ES-I3 (cell line): ENCODE results near the gene TINAG.

Experiments used
- H3K36me3 ChIP-seq: 2 replicates; pipeline ENCODE4 v1.6.1; 2013; ENCODE audit warnings: mild to moderate bottlenecking, low read length, control low read depth, moderate library complexity; ENCODE audit not compliant: insufficient read depth
- H3K4me1 ChIP-seq: 2 replicates; pipeline ENCODE4 v1.6.1; 2013; ENCODE audit warnings: mild to moderate bottlenecking, control low read depth, low read length; ENCODE audit not compliant: insufficient read depth
- H3K9ac ChIP-seq: 2 replicates; pipeline ENCODE4 v1.6.1; 2013; ENCODE audit warnings: low read depth, mild to moderate bottlenecking, low read length, moderate library complexity
- H3K9me3 ChIP-seq: 2 replicates; pipeline ENCODE4 v1.6.1; 2013; ENCODE audit warnings: mild to moderate bottlenecking, low read length, moderate library complexity; ENCODE audit not compliant: control insufficient read depth, insufficient read depth

The TINAG gene

GRCh38 chr6:54427396-54427937, 119.2 kb downstream of the TINAG start:
- no peaks in the 10 kb centered on the region for H3K4me1 ChIP-seq
- H3K9ac ChIP-seq: no peak overlapping the region
- no peaks in the 10 kb centered on the region for H3K36me3 ChIP-seq

GRCh38 chr6:54428431-54428830, 120.2 kb downstream of the TINAG start:
- H3K4me1 ChIP-seq: no peaks in the 10 kb centered on the region
- H3K36me3 ChIP-seq: no peaks in the 10 kb centered on the region
- no peak overlapping the region for H3K9ac ChIP-seq
- H3K9me3 ChIP-seq: no peaks in the 10 kb centered on the region

More at GRCh38 chr6:54427396-54427937, 119.2 kb downstream of the TINAG start:
- H3K9me3 ChIP-seq: no peaks in the 10 kb centered on the region

- Histone ChIP-seq H3K4me1 (no peaks in the 10 kb centered on the region), H3K36me3 (no peaks in the 10 kb centered on the region), H3K9me3 (no peaks in the 10 kb centered on the region), H3K9ac (no peak overlapping the region)
Measured at GRCh38 chr6:54431466-54431865, 123.2 kb downstream of the TINAG start.
